Activated T-cell treated with anti-CD3 and anti-CD28 coated beads, Interleukin-2, amount 50 U/mL, for 72 hours (primary cell): ENCODE measurements around the gene NELFB. TPM values are rescaled to one million over a fixed set of nuclear protein-coding genes. Genes with fewer than 3 reads are reported as not detected.
A peak's percentile ranks its signal among the peaks of the same experiment; 100 is the strongest.

Experiments
- ATAC-seq, 2 donors: fragments of 150-1000 bp; cut with Tn5 transposase; replicated peaks in 1 of 2; 2 replicates each; pipeline ENCODE4 v1.10.0; 2021; ENCODE audit warnings: moderate library complexity in 2 of 2, mild to moderate bottlenecking in 1 of 2
- DNase-seq, 2 donors: peaks; one replicate each; pipeline ENCODE4 v3.0.0; 2021 to 2022; ENCODE audit warnings: mixed read lengths in 1 of 2
- H3K27ac Mint-ChIP-seq: one replicate; pipeline ENCODE4 v1.8.0; 2022; ENCODE audit warnings: mild to moderate bottlenecking, moderate library complexity, mixed read lengths
- H3K27me3 Mint-ChIP-seq: one replicate; pipeline ENCODE4 v1.8.0; 2022; ENCODE audit warnings: low read depth, mixed read lengths
- H3K36me3 Mint-ChIP-seq, 2 donors: one replicate each; pipeline ENCODE4 v1.8.0; 2022; ENCODE audit warnings: mixed read lengths in 2 of 2, mild to moderate bottlenecking in 1 of 2; ENCODE audit not compliant: insufficient read depth in 2 of 2
- H3K4me1 Mint-ChIP-seq: one replicate; pipeline ENCODE4 v1.8.0; 2022; ENCODE audit warnings: low read depth, mixed read lengths
- H3K4me3 Mint-ChIP-seq, 2 donors: one replicate each; pipeline ENCODE4 v1.8.0; 2022; ENCODE audit warnings: mild to moderate bottlenecking in 2 of 2, mixed read lengths in 2 of 2, moderate library complexity in 2 of 2
- H3K9me3 Mint-ChIP-seq, 2 donors: one replicate each; pipeline ENCODE4 v1.8.0; 2022; ENCODE audit warnings: mixed read lengths in 2 of 2
- total RNA-seq, 2 donors: library from RNA; stranded (reverse); gene quantifications; one replicate each; pipeline ENCODE4 v1.2.3, GENCODE V29; 2022

The NELFB gene
- total RNA-seq, 2 donors from 2014 or later: 53.1 to 56.6 TPM

- Mint-ChIP-seq H3K9me3 (no peaks in the 10 kb centered on the region), H3K4me1 (peaks cover 29% of the 10 kb centered on the region), H3K4me3 (peak overlapping the region; percentile 41 to 85), H3K27ac (peak overlapping the region; percentile 28), H3K27me3 (no peaks in the 10 kb centered on the region), H3K36me3 (peaks cover 9 to 11% of the 10 kb centered on the region in 2 donors)
- DNase-seq (no peak), ATAC-seq (no peak)
Observed at GRCh38 chr9:137243626-137244485, 11.3 kb upstream of the NELFB start.

DNA sequence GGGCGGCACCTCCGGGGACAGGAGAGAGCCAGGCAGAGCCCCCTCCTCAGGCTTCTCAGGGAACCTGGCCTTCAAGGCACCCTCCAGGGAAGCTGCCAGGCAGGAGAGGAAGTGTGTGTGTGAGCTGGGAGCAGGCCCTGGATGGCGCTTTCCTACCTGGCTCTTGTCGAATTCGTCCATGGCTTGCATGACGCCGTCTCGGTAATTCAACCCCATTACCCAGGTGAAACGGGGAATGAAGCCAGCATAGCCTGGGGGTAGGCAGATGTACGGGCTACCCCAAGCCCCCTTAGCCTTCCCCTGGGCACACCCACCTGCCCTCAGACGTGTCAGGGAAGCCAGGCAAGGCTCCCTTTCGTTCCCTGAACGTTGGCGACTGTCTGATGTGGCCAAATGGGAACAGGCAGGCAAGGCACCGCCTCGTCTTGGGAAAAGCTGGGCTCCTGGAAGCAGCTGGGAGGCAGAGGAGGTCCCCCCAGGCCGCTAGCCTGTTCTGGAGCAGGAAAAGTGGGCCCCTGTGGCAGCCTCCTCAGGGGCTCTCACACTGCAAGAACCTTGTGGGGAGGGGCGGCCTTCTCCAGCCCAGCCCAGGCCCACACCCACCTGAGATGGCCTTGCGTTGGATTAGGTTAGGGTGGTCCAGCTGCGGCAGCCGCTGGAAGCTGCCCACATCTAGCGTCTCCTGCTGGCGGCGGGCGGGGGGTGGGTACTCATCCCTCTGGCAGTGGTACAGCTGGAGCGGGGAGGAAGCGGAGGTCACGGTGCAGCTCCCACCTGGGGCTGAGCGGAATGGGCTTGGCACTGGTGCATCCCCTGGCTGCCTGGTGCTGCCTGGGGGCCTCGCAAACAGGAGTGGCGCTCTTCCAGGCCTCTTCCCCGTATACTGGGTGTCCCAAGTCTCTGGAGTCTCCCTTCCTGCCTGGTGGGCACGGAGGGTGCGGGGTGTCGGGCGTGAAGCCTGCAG is 10.4 kb upstream of the NELFB start:
- Mint-ChIP-seq H3K4me1 (peaks cover 24% of the 10 kb centered on the region), H3K36me3 (peaks cover 9 to 11% of the 10 kb centered on the region in 2 donors), H3K4me3 (peak overlapping the region in 1 of 2 donors; percentile 41), H3K27ac (peak overlapping the region; percentile 54), H3K9me3 (no peaks in the 10 kb centered on the region), H3K27me3 (no peaks in the 10 kb centered on the region)
- ATAC-seq (no peak), DNase-seq (peak in 1 of 2 donors; percentile 29)

DNA sequence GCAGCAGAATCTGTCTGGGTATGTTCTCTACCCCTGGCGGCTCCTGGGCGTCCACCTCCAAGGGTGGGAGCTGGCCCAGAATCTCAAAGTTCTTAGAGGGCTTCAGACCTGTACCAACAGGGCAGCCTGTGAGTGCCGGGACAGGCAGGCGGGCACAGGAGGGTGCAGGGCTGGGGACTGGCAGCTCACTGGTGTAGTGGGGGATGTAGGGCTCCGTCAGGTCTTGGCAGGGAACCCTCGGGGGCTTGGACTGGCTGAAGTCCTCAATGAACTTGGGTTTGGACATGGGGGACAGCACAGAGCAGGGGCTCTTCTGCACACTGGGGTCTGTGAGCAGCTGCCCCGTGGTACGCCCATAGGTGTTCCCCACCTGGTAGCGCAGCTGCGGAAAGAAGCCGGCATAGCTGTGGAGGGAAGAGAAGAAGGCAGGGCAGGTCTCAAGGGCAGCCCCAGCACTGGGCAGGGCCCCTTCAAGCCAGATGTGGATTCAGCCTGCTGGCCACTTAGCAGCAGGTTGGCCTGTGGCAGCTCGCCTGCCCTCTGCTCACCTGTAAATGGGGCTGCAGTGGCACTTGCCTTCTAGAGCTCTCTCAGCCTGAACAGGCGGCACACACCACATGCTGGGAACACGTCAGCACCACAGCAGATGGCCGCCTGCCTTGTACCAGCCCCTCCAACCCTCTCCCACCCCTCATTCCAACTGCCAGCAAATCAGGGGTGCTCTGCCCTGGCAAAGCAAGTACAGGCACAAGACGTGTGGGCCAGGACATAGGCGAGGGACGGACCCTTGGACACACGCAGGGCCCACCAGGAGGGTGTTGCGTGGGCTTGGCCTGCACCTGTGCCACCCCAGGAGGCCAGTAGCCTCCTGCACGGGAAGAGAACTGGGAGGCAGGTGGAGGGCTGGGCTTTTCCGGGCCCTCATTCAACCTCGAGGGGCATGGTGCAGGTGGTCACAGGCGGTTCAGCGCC is 9.4 kb upstream of the NELFB start:
- ATAC-seq (peak in 1 of 2 donors; percentile 0), DNase-seq (no peak)
- Mint-ChIP-seq H3K36me3 (peaks cover 9 to 11% of the 10 kb centered on the region in 2 donors), H3K9me3 (no peaks in the 10 kb centered on the region), H3K4me1 (peaks cover 24% of the 10 kb centered on the region), H3K4me3 (no peak overlapping the region), H3K27ac (peak overlapping the region; percentile 54), H3K27me3 (no peaks in the 10 kb centered on the region)

- no peak overlapping the region for H3K4me3 Mint-ChIP-seq
- DNase-seq: no peak
- peaks cover 21% of the 10 kb centered on the region for H3K4me1 Mint-ChIP-seq
- no peaks in the 10 kb centered on the region for H3K9me3 Mint-ChIP-seq
- peak in 1 of 2 donors; percentile 3 for ATAC-seq
- peaks cover 5 to 7% of the 10 kb centered on the region in 2 donors for H3K36me3 Mint-ChIP-seq
- H3K27me3 Mint-ChIP-seq: no peaks in the 10 kb centered on the region
- H3K27ac Mint-ChIP-seq: no peak overlapping the region
Observed at GRCh38 chr9:137247135-137247915, 7.8 kb upstream of the NELFB start.

DNA sequence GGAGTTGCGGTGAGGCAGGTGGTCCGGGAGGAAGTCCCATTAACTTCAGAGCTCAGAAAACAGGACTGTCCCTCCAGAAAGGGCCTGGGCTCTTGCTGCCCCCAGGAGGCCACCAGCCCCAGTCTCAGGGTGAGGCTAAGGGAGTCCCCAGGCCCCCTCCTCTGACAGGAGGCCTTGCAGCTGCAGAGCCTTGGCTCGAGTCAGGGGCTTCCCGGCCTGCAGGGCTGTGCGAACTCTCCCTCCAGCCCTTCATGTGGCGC is 7.3 kb upstream of the NELFB start:
- ATAC-seq: no peak
- no peak overlapping the region for H3K27ac Mint-ChIP-seq
- H3K4me1 Mint-ChIP-seq: peaks cover 16% of the 10 kb centered on the region
- H3K9me3 Mint-ChIP-seq: no peaks in the 10 kb centered on the region
- H3K36me3 Mint-ChIP-seq: peaks cover 2% of the 10 kb centered on the region in 2 donors
- H3K4me3 Mint-ChIP-seq: no peak overlapping the region
- no peaks in the 10 kb centered on the region for H3K27me3 Mint-ChIP-seq
- DNase-seq: no peak

- H3K36me3 Mint-ChIP-seq: no peaks in the 10 kb centered on the region
- peaks cover 6% of the 10 kb centered on the region for H3K4me1 Mint-ChIP-seq
- H3K9me3 Mint-ChIP-seq: no peaks in the 10 kb centered on the region
- no peak overlapping the region for H3K4me3 Mint-ChIP-seq
- no peak overlapping the region for H3K27ac Mint-ChIP-seq
- no peak for ATAC-seq
- DNase-seq: no peak
- no peaks in the 10 kb centered on the region for H3K27me3 Mint-ChIP-seq
Observed at GRCh38 chr9:137250329-137251193, 4.6 kb upstream of the NELFB start.

- Mint-ChIP-seq H3K36me3 (no peaks in the 10 kb centered on the region), H3K4me3 (no peak within 1 kb of the TSS), H3K27me3 (no peaks in the 10 kb centered on the region), H3K9me3 (no peaks in the 10 kb centered on the region), H3K4me1 (peaks cover 9% of the 10 kb centered on the region), H3K27ac (no peak within 1 kb of the TSS)
- no peak for ATAC-seq
- DNase-seq: no peak
Observed at GRCh38 chr9:137251194-137251461, 4.0 kb upstream of the NELFB start, which contains the start of gene STPG3. Gene STPG3, plus strand, starts transcription at chr9:137251286. Its CDS starts 1 bp downstream, at chr9:137251287.

DNA sequence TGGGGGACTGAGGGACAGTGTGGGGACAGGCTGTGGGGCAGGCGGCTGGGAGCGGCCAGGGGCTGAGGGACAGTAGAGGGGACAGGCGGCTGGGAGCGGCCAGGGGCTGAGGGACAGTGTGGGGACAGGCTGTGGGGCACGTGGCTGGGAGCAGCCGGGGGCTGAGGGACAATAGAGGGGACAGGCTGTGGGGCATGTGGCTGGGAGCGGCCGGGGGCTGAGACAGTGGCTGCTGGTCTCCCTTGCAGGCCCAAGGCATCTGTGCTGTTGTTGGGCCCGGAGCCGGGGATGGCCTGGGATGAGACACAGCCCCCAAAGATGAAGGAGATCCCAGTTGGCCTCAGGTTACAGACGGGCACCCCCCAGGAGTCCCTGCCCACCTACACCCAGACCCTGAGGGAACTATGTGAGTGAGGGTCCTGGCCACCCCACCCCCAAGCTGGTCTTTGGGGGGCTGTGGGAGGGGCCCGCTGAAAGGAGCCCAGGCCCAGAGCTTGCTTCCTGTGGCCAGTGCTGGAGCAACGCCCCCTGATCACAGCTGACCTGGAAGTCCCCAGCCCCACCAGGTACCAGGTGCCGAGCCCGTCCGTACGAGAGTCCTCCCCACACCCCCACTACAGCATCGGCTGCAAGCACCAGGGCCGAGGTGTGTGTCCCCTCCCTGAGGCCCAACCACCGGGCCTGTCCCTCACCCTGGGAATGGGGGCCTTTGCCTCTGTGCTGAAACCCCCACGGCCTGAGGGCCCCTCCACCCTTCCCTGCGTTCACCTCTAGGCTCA is 3.4 kb upstream of the NELFB start:
- Mint-ChIP-seq H3K4me3 (no peak overlapping the region), H3K27me3 (no peaks in the 10 kb centered on the region), H3K27ac (no peak overlapping the region), H3K9me3 (no peaks in the 10 kb centered on the region), H3K36me3 (peaks cover 0 to 3% of the 10 kb centered on the region in 2 donors), H3K4me1 (peaks cover 14% of the 10 kb centered on the region)
- no peak for ATAC-seq
- no peak for DNase-seq

DNA sequence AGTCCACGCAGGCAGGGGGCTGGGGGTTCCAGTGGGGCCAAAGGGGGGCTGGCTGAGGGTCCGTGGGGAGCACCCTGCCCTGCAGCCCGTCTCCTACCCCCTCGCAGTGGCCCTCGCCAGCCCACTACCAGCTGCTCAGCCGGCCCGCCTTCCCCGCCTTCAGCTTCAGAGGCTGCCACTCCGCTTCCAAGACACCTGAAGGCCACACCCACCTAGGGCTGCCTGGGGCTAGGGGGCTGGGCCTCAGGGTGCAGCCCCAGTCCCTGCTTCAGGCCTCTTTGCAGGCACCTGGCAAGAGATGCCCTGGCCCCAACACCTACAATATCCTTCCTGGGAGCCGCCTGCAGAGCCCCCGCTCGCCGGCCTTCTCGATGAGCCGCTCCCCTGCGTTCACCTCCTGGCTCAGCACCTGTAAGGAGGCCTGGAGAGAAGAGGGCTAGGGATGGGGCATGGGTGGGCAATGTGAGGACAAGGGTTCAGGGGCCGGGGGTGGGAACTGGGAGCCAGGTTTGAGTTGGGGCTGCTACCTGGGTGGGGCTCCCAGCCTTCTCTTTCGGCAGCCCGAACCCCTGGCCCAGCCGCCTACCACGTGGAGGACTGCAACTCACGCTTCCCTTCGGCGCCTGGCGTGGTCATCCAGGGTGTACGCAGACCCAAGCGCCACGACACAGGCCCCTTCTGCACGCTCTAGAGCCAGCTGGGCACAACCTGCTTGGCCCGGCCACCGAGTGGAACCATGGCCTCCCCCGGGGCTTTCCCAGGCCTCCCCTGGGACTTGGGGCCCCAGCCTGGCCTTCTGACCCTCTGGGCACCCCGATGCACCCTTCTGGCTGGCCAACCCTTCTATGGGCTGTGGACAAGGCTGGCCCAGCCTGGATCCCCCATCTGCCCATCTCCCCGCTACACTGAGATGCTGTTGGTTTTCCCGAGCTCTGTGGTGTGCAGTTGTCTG is 2.3 kb upstream of the NELFB start:
- H3K9me3 Mint-ChIP-seq: no peaks in the 10 kb centered on the region
- DNase-seq: no peak
- no peak overlapping the region for H3K27ac Mint-ChIP-seq
- no peak overlapping the region for H3K4me3 Mint-ChIP-seq
- peaks cover 14% of the 10 kb centered on the region for H3K4me1 Mint-ChIP-seq
- H3K36me3 Mint-ChIP-seq: peaks cover 0 to 3% of the 10 kb centered on the region in 2 donors
- no peak for ATAC-seq
- H3K27me3 Mint-ChIP-seq: no peaks in the 10 kb centered on the region
